Hematopoietic multipotent progenitor cell treated with erythropoietin and hydrocortisone succinate and interleukin-3 and kit ligand, for 15 days (in vitro differentiated cells): ENCODE data around the gene SOCS6.

Experiments
- DNase-seq: peaks from one replicate; pipeline ENCODE4 v3.0.0-alpha.2; 2015; ENCODE audit warnings: low spot score

SOCS6 gene

DNA sequence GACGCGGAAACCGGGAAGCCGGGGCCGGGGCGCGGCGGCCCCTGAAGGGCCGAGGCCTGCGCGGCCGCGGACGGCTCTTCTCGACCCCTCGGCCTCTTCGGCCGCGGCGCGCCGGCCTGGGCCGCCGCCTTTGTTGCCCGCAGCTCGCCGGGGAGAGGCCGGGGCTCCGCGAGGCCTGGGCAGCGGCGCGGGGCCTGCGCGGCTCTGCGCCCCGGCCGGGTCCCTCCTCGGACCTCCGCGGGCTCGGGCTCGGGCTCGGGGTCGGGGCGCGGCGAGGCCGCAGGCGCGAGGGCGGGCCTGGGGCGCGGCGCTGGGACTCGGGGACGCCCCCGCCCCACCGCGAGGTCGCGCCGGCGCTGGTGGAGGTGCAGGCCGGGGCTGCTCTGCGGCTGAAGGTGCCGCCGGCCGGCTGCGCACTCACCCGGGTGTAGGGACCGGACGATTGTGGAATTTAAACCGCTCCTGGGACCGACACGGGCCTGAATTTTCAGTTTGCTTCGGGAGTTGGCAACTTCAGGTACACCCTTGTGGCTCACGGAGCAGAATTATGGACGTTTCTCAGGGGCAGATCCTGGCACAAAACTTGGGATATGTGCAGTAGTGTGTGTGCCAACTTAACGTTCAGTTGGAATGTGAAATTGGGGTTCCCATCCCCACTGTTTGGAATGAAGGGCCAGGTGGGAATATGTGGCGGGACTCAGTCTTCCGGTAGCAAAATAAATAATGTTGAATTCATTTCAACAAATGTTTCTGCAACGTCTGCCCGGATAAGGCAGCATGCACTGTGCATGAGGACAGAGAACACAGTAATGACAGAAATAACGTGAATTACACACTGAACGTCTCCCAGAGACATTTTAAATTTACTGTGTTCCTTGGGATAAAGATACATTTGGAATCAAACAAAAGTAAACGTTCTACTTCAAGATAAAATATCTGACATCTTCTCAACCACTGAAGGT, 787 bp downstream of the SOCS6 start:
- no peak for DNase-seq

DNA sequence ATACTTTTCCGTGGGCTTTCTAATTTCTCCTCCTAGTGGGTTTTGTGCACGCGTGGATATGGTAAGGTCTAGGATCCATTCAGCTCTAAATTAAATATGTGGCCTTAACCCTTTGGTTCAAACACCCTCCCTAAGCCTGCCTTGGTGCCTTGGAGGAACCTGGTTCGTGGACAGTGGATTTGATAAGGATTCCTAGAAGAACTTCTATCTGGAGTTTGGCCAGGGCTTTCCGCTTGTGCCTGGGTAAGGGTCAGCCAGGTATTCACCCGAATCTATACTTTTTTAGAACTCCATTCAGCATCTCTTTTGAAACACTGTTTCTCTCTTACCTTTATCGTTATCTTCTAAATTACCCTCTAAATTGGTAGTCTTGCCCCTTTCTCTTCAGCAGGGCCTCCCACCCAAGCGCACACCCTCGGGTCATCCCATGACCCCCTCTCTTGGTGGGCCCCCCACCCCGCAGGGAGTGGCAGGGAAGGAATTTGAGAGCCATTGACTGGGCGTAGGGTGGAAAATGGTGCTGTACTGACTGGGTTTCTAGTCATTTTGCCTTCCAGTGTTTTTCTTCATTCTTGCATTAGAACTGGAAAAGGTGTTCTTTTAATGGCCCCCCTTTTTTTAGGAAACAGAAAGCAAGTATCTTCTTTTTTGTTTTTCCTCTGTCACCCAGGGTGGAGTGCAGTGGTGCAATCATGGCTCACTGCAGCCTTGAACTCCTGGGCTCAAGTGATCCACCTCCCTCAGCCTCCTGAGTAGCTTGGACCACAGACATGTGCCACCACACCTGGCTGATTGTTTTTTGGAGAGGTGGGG, 1.8 kb downstream of the SOCS6 start:
- DNase-seq: no peak

DNA sequence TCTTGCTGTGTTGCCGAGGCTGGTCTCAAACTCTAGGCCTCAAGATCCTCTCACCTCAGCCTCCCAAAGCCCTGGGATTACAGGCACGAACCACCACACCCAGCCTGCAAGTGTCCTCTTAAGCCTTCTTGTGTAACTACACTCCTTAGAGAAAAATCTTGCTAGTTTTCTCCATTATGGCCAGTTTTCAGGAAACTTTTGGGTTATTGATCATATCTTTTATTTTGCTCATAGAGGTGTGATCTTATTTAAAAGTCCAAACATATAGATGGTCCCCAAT, 2.4 kb downstream of the SOCS6 start:
- no peak for DNase-seq

DNA sequence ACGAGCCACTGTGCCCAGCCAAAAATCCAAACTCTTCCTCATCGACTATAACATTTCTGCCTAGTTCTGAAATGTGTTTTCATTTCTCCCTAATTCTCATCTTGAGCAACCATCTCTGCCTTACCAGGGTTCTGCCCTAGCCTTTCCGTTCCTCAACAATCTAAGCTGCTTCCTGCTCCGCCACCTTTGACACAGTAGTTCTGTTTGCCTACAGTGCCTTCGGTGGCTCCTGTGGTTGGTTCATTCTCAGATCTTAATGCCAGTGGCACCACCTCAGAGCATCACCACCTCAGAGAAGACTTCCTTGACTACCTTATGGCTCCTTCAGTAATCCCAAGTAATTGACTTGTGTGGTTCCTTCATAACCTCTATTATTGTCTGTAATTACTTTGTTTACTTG, 3.8 kb downstream of the SOCS6 start:
- DNase-seq: no peak

DNA sequence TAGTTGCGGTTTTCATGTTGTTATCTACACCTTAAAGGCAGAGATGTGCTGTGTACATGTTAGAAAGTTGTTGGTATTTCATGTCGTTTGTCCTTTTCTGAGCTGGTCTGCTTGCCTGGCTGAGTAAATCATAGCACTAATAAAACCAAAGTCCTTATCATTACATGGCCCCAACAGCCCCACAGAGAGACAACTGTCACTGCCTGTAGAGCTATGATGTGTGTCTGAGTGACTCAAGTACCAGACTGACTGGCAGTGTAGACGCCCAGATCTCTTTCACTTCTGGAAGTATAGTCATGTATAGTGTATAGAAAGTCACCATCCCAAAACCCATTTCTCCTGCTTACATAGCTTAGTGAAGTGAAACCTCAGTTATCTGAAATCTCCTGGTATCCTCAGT, 4.3 kb downstream of the SOCS6 start:
- no peak for DNase-seq

DNA sequence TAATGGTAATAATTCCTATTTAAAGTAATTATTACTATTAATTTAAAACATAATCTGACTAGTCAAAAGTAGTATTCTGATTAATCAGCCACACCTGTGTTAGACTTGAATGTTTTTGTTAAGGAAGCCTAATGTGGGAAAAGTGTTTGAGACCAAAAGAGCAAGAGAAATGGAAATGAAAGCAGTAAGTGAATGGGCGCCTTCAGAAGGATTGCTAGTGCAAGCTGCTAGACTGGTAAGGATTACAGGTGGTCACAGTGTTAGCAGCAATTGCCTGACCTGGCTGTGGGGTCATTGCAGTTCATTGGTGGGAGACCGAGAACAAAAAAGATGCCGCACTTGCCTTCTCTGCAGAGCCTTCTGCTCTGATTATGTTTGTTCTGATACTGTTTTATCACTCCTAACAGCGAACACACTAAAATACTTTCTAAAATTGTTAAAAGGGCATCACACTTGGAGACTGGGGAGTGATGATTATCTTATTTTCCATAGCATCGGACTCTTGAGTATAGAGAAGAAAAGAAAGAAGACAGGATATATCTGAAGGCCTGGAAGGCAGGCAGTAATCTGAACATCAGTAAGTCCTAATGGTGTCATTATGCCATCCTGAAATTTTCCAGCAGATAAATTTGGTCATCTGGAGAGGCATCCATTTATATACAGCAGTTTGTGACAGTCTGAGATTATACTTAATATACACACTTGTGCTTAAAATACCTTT, 5.8 kb downstream of the SOCS6 start:
- DNase-seq: no peak

DNA sequence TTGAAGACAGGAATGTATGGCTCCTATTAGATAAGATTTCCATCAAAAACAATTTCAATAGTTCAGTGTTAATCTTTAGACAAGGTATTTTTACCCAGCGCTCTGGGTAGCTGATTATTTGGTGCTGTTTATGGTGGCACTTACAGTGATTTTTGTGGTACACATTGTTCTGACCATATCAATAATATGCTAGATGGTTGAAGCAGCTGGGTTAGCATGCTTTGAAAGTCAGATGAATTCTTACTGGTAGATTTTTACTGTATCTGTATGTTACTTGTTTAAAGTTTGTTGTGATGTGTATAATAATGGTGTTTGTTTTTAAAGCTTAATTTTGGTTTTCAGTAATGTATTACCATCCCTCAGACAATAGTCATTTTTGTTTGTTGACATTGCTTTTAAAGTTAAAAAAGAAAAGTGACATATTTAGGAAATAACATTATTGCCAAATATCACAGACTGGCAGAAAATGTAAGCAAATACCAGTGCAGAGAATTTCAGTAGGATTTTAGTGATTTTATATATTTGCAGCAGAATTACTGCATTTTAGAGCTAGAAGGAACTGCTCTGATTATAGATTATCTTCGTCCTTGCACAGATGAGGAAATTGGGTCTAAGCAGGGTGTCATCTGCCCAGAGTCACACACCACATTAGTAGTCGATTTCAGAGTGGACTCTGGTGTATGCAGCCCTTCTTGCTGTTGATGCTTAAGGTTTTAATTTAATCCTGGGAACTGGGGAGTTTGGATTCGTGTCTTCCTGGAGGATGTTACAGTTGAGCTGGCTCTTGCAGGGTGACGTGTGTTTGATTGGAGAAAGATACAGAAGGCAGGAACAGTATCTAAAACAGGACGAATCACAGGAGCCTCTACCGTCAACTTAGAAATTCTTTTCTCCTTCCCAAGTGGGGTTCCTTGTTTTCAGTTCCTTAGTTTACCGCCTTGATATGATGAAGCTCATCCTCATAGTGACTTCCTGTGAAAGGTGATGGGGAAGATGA, 6.6 kb downstream of the SOCS6 start:
- DNase-seq: no peak

DNA sequence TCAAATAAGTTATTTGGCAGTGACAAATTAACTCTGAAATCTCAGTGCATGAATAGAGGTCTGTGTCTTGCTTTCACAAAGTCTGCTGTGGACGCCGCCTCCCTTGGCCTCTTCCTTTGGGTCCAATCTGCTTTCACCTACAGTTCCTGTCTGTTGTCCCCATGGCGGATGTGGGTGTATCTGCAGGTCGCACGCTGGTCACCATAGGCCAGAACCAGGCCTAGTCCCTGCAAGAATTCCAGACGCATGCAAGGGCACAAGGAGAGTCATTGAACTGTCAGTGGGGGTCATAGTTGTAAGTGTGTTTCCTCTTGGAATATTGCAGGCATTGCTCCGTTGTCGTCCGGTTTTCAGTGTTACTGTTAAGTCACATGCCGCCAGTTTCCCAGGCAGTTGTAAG, 7.4 kb downstream of the SOCS6 start:
- no peak for DNase-seq

DNA sequence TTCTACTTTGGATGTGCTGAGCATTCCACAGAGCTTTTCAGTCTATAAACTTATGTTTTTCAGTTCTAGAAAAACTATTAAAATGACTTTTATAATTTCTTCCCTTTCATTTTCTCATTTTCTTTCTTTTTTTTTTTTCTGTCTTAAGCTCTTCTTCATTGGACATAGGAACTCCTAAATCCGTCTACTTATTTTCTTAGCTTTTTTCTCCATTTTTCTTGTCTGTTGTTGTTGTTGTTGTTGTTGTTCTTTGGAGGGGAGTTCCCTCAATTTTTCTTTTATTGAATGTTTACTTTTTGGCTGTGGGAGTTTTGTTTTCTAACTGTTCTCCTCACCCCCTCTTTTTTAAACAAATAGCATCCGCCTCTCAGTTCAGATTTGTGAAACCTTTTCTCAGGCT, 7.9 kb downstream of the SOCS6 start:
- DNase-seq: no peak

DNA sequence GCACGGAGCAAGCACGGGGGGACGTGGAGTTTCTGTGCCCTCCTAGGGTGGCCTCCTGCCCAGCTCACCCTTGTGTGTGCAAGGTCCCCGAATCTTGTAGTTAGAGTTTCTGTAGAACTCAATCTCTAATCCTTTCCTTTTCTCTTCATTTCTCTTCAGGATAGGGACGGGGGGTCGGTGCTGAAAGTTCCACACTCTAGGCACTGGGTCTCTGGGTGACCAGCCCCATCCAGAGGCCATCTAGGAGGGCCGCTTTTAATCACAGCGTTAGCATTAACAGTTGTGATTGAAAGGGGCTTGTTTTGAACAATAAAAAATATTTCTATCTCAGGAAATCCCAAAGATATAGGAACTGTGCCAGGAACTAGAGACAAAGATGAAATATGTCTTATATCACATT, 10.5 kb downstream of the SOCS6 start:
- no peak for DNase-seq

DNA sequence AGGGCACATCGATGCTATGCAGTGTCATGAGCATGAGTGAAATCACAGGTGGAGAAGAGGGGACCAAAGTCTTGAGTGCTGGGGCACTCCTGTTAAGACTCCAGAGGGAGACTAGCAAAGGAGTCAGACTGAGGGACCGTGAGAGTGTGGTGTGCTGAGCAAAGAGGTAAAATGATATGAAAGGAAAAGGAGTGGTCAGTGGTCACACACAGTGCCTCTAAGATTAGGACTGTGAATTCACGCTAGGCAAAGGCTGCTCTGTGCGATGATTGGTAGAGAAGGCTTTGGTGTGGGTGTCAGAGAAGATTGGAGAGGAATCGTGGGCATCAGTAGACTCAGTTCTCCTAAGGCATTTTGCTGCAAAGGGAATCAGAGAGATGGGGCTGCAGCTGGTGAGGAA, 12.8 kb downstream of the SOCS6 start:
- no peak for DNase-seq

DNA sequence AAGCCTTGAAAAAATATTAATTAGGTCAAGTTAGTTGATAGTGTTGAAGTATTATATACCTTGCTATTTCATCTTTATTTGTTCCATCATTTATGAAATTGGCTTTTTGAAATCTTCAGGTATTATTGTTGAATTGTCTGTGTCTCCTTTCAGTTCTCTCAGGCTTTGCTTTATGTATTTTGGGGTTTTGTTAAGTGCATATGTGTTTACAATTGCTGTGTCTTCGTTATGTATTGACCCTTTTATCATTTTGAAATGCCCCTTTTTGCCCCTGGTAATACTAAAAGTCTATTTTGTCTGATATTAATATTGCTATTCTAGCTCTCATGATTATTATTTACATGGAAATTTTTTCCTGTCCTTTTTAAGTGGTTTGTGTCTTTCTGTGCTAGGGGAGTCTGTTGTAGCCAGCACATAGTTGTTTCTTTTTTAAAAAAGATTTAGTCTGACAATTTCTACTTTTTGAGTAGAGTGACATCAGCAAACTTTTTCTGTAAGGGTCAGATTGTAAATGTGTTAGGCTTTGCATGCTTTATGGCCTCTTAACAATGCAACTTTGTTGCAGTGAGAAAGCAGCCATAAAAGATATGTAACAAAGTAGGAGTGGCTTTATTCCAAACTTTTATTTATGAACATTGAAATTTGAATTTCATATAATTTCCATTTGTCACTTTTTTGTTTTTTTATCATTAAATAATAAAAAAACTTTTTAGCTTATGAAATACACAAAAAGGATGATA, 19.9 kb downstream of the SOCS6 start:
- DNase-seq: no peak

DNA sequence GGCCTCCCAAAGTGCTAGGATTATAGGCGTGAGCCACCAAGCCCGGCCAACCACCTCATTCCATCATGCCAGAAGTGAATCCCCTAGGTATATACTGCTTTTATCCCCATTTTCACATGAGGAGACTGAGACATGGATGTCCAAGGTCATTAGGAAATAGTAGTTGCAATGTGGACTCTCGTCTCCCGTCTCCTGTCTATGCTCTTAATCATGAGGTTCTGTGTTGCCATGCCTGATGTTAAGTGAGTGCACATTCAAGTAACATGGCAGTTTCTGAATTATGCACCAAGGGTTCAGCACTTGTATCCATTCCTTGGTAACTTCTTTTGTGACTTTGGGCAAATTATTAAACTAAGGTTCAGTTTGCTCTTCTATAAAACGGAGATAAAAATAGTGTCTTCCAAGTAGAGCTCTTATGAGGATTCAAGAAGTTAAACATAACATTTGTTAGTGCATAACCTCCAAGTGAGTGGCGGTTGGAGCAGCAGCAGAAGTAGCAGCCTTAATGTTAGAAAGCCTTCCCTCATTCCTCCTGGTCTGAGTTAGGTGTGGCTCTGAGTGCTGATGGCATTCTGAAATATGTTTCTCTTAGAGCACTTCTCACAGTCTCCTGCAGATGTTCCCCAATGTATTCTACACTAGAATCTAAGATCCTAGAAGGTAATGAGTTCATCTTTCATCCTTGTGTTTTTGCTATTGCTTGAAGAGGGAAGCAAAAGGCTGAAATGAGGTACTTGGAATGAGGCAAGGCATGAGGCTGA, 21.9 kb downstream of the SOCS6 start:
- DNase-seq: no peak

DNA sequence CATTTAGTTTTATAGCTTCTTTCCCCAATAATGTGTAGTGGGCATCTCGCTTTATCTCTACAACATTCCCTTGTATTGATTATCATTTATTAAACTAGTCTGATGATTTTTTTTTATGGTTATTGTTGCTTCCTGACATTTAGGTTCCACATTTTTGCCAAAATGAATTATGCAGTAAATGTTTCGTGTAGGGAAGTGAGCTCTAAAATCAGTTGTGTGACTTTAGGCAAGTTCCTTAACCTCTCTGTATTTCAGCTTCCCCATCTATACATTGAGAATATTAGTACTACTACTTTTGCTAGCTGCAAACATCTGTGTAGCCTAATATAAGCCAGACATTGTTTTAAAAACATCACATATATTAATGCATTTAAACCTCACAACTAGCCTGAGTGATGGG, 22.9 kb downstream of the SOCS6 start:
- no peak for DNase-seq

DNA sequence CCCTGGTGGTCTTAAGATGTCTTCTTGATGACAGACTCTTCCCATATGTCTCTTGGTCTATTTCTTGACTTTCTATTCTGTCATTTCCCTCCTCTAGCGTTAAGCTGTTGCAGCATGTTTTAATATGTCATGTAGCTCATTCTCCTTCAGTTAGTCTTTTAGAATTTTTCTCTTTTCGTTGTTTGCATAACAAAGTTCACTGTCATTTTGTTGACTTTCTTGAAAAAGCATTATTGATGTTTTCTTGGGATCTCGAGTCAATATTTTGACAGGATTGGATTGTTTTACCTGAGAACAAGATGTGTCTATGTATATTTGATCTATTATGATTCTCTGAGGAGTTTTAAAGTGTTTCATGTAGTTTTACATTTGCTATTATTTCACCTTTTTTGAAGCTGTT, 24.8 kb downstream of the SOCS6 start:
- DNase-seq: no peak

DNA sequence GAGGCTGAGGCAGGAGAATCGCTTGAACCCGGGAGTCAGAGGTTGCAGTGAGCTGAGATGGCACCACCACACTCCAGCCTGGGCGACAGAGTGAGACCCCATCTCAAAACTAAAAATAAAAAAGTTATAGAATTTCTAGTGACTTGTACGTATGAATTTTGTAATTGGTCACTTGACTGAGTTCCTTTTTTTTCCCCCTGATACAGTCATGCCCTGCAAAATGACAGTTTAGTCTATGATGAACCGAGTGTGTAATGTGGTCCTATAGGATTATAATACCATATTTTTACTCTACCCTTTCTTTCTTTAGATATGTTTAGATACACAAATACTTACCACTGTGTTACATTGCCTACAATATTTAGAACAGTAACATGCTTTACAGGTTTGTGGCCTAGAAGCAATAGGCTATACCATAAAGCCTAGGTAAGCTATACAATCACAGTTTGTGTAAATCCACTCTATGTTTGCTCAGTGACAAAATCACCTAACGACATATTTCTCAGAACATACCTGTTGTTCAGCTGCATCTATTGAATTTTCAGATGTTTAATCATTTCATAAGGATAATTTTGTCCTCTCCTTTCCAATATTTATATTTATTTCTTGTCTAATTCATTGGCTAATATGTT, 25.4 kb downstream of the SOCS6 start:
- no peak for DNase-seq

DNA sequence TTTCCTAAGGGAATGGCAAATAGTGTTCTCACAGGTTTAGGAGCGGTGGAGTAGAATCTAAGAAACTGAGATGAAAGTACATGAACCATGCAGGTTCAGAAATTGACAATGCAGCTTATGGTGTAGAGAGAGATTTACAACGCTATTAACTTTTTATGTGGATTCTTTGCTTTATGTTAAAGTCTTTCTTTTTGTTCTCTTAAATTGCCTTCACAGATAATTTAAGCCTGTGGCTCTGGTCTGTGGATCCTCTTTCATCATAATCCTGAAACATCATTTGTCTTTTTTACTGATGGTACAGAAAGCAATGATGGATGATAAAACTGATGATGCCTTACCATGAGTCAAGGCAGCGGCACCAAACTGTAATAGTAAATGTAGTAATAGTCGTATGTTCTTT, 30.3 kb downstream of the SOCS6 start:
- DNase-seq: no peak

DNA sequence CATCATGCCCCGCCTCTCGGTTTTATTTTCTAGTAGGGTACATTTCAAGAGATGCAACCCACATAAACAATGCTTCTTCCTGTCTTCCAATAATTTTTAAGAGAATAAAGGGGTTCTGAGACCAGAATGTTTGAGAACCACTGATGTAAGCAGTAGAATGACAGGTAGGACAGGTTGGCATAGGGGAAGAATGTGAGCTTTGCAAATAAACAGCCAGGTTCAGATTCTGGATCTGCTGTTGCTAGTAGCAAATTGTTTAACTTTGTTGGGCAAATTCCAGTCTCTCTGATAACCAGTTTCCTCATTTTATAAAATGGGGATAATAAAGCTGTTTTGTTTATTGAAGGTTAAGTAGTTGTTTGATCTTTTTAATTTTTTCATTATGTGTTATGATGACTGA, 32.8 kb downstream of the SOCS6 start:
- no peak for DNase-seq

DNA sequence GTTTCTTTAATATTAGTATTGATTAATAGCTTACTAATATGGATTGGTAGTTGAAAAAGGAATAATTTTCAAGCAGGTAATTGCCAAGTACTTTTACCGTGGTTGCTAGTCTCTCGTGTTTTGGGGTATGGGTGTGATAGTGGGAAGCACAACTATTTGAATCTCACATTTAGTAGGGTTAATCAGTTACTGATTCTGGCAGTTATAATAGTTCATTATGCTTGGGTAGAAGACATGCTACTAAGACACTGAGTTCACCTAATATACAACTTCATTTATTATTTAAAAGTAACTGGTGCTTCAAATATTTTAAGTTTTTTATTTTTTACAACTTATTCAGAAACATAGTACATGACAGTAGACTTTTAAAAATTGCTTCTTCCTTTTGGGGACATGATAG, 33.5 kb downstream of the SOCS6 start:
- DNase-seq: no peak

DNA sequence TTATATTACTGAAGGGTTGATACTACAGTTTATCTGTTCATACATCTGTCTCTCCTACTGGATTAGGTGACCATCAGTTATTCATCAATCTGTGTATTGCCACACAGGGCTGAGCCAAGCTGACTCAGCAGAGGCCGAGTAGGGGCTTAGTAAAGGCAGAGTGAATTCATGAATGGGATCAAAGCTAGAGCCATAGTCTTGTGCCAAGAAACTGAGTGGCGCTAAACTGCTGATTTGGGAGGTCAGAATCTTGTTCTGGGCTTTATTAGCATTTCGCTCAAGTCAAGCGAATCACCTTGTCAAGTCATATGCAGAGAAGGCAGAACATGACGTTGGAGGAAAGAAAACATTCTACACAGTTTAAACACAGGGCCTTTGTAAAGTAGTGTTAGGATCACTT, 34.1 kb downstream of the SOCS6 start:
- no peak for DNase-seq
